ENCODE measurements around the gene ARHGEF39.

Gene ARHGEF39

DNA sequence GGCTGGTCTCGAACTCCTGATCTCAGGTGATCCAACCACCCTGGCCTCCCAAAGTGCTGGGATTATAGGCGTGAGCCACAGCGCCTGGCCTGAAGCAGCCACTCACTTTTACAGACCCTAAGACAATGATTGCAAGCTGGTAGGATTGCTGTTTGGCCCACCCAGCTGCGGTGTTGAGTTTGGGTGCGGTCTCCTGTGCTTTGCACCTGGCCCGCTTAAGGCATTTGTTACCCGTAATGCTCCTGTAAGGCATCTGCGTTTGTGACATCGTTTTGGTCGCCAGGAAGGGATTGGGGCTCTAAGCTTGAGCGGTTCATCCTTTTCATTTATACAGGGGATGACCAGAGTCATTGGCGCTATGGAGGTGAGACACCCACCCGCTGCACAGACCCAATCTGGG is 10.2 kb upstream of the ARHGEF39 start:
- no peak for DNase-seq (ENCODE audit: low read depth, low spot score)
- H3K4me3 ChIP-seq, result no peak overlapping the region

DNA sequence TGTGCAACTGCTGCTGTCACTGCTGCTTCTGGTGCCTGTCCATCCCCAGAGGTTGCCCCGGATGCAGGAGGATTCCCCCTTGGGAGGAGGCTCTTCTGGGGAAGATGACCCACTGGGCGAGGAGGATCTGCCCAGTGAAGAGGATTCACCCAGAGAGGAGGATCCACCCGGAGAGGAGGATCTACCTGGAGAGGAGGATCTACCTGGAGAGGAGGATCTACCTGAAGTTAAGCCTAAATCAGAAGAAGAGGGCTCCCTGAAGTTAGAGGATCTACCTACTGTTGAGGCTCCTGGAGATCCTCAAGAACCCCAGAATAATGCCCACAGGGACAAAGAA is 9.0 kb upstream of the ARHGEF39 start:
- Histone ChIP-seq H3K36me3 (ENCODE audit: insufficient read depth, low read length) (no peaks in the 10 kb centered on the region), H3K4me3 (no peak overlapping the region), H3K9me3 (ENCODE audit: low read depth, low read length) (no peaks in the 10 kb centered on the region), H3K27ac (no peak overlapping the region), H3K9ac (ENCODE audit: insufficient read length) (no peak overlapping the region)
- no peak for DNase-seq (ENCODE audit: low read depth, low spot score)
- no peak for TF ChIP-seq EZH2 (IDR thresholded peaks at IDR 0.05)
- TF ChIP-seq POLR2AphosphoS5 (IDR thresholded peaks at IDR 0.05; ENCODE audit: borderline replicate concordance, low read depth, low read length), result no peak
- TF ChIP-seq FOXP2 (optimal IDR thresholded peaks at IDR 0.05; ENCODE audit: control extremely low read depth, extremely low read length, insufficient read depth), result no peak

More for the DNA sequence above, 10.2 kb upstream of the ARHGEF39 start:
- no peaks in the 10 kb centered on the region for H3K36me3 ChIP-seq (ENCODE audit: insufficient read depth, low read length)
- H3K9ac ChIP-seq (ENCODE audit: insufficient read length), result no peak overlapping the region
- TF ChIP-seq FOXP2 (optimal IDR thresholded peaks at IDR 0.05; ENCODE audit: control extremely low read depth, extremely low read length, insufficient read depth), result no peak
- no peak for TF ChIP-seq POLR2AphosphoS5 (IDR thresholded peaks at IDR 0.05; ENCODE audit: borderline replicate concordance, low read depth, low read length)
- no peak for TF ChIP-seq EZH2 (IDR thresholded peaks at IDR 0.05)
- no peak overlapping the region for H3K27ac ChIP-seq
- H3K9me3 ChIP-seq (ENCODE audit: low read depth, low read length), result no peaks in the 10 kb centered on the region

DNA sequence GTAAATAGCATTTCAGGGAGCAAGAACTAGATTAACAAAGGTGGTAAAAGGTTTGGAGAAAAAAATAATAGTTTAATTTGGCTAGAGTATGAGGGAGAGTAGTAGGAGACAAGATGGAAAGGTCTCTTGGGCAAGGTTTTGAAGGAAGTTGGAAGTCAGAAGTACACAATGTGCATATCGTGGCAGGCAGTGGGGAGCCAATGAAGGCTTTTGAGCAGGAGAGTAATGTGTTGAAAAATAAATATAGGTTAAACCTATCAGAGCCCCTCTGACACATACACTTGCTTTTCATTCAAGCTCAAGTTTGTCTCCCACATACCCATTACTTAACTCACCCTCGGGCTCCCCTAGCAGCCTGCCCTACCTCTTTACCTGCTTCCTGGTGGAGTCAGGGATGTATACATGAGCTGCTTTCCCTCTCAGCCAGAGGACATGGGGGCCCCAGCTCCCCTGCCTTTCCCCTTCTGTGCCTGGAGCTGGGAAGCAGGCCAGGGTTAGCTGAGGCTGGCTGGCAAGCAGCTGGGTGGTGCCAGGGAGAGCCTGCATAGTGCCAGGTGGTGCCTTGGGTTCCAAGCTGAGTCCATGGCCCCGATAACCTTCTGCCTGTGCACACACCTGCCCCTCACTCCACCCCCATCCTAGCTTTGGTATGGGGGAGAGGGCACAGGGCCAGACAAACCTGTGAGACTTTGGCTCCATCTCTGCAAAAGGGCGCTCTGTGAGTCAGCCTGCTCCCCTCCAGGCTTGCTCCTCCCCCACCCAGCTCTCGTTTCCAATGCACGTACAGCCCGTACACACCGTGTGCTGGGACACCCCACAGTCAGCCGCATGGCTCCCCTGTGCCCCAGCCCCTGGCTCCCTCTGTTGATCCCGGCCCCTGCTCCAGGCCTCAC is 8.4 kb upstream of the ARHGEF39 start, which contains the start of gene CA9:
Gene CA9 (plus strand): TSS at position 797 of the 893 bp plus-strand sequence. CDS start 32 bp downstream, at position 829.
- no peak within 1 kb of the TSS for H3K27ac ChIP-seq
- H3K9ac ChIP-seq (ENCODE audit: insufficient read length), result no peak within 1 kb of the TSS

DNA sequence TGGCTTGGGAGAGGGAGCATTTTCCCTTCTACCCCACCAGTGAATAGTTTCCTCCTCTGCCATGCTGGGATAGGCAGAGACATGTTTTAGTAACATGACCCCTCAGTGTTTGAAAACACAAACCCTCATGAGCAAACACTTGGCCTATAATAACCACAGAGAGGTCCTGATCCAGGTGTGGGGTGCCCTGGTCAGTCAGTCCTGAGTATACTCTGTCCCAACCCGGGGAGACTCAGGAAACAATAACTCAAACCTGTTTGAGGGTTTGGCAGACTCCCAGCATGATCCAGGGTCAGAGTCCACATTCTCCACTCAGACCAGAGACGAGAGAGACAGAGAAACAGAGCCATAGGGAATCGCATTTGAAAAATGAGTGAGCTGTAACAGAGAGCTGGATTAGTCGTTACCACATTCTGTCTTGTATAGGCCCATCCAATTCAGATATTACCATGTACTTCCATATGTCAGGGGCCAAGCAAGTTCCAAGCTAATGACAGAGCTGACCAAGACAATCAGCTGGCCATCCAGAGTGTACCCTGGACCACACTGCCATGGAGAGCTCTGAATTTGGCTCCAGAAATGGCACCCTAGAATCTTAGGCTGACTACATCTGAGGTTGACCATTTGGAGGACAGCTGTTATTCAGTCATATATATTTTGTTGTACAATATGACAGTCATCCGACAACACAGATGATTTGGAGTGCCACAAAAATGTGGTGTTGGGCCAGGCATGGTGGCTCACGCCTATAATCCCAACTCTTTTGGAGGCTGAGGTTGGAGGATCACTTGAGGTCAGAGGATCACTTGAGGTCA is 4.5 kb upstream of the ARHGEF39 start:
- no peak for DNase-seq (ENCODE audit: low read depth, low spot score)
- H3K27ac ChIP-seq, result no peak overlapping the region
- H3K4me3 ChIP-seq, result no peak overlapping the region
- H3K9me3 ChIP-seq (ENCODE audit: low read depth, low read length), result no peaks in the 10 kb centered on the region
- H3K9ac ChIP-seq (ENCODE audit: insufficient read length), result no peak overlapping the region
- no peaks in the 10 kb centered on the region for H3K36me3 ChIP-seq (ENCODE audit: insufficient read depth, low read length)
- no peak for TF ChIP-seq FOXP2 (optimal IDR thresholded peaks at IDR 0.05; ENCODE audit: control extremely low read depth, extremely low read length, insufficient read depth)
- TF ChIP-seq POLR2AphosphoS5 (IDR thresholded peaks at IDR 0.05; ENCODE audit: borderline replicate concordance, low read depth, low read length), result no peak
- no peak for TF ChIP-seq EZH2 (IDR thresholded peaks at IDR 0.05)

More for the DNA sequence above, 8.4 kb upstream of the ARHGEF39 start, which contains the start of gene CA9:
- TF ChIP-seq EZH2 (IDR thresholded peaks at IDR 0.05) (no peak), POLR2AphosphoS5 (IDR thresholded peaks at IDR 0.05; ENCODE audit: borderline replicate concordance, low read depth, low read length) (no peak), FOXP2 (optimal IDR thresholded peaks at IDR 0.05; ENCODE audit: control extremely low read depth, extremely low read length, insufficient read depth) (no peak)
- Histone ChIP-seq H3K4me3 (no peak within 1 kb of the TSS), H3K9me3 (ENCODE audit: low read depth, low read length) (no peaks in the 10 kb centered on the region), H3K36me3 (ENCODE audit: insufficient read depth, low read length) (no peaks in the 10 kb centered on the region)
- DNase-seq (ENCODE audit: low read depth, low spot score), result no peak

DNA sequence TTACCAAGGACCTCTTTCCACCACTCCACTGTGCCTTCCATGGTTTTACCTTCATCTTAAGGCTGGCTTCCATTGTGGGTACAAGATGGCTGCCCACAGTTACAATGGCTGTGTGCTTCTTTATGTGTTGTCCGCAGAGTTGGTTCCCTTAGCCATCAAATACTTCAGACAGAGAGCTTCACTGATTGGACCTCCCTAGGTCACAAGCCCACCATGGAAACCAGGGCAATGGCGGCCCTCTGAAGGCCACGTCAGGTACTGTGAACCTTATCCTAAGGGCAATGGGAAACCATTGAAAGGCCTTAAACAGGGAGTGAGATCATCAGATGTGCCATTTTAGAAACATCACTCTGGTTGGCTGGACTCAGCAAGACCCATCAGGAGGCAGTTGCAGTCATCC is 2.9 kb upstream of the ARHGEF39 start:
- no peak for DNase-seq (ENCODE audit: low read depth, low spot score)
- TF ChIP-seq POLR2AphosphoS5 (IDR thresholded peaks at IDR 0.05; ENCODE audit: borderline replicate concordance, low read depth, low read length), result no peak
- TF ChIP-seq EZH2 (IDR thresholded peaks at IDR 0.05), result no peak
- TF ChIP-seq FOXP2 (optimal IDR thresholded peaks at IDR 0.05; ENCODE audit: control extremely low read depth, extremely low read length, insufficient read depth), result no peak
- H3K27ac ChIP-seq, result no peak overlapping the region

DNA sequence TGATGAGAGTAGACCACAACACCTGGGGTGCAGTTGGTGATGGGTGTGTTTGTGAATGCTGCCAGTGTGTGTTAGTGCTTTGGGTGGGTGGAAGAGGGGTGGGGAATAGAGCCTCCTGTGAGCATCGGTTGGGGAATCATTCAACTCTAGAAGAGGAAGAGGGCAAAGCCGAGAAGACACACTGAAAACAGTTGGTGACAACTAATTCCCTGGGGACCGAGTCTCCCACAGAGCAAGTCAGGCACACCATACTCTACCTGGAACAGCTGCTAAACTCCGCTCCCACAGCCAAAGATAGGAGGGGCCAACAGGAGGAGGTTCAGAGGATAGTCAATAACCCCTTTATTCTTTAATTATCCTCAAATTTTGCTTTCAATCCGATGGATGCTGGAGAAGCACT is 1.6 kb upstream of the ARHGEF39 start:
- Histone ChIP-seq H3K9ac (ENCODE audit: insufficient read length) (no peak overlapping the region), H3K9me3 (ENCODE audit: low read depth, low read length) (no peaks in the 10 kb centered on the region), H3K36me3 (ENCODE audit: insufficient read depth, low read length) (peaks cover 17% of the 10 kb centered on the region), H3K27ac (no peak overlapping the region), H3K4me3 (no peak overlapping the region)
- no peak for DNase-seq (ENCODE audit: low read depth, low spot score)
- TF ChIP-seq EZH2 (IDR thresholded peaks at IDR 0.05) (no peak), FOXP2 (optimal IDR thresholded peaks at IDR 0.05; ENCODE audit: control extremely low read depth, extremely low read length, insufficient read depth) (no peak), POLR2AphosphoS5 (IDR thresholded peaks at IDR 0.05; ENCODE audit: borderline replicate concordance, low read depth, low read length) (no peak)

More for the DNA sequence above, 2.9 kb upstream of the ARHGEF39 start:
- Histone ChIP-seq H3K9ac (ENCODE audit: insufficient read length) (no peak overlapping the region), H3K4me3 (no peak overlapping the region), H3K9me3 (ENCODE audit: low read depth, low read length) (no peaks in the 10 kb centered on the region), H3K36me3 (ENCODE audit: insufficient read depth, low read length) (peaks cover 3% of the 10 kb centered on the region; the same call in 1 of the 2 replicates)

DNA sequence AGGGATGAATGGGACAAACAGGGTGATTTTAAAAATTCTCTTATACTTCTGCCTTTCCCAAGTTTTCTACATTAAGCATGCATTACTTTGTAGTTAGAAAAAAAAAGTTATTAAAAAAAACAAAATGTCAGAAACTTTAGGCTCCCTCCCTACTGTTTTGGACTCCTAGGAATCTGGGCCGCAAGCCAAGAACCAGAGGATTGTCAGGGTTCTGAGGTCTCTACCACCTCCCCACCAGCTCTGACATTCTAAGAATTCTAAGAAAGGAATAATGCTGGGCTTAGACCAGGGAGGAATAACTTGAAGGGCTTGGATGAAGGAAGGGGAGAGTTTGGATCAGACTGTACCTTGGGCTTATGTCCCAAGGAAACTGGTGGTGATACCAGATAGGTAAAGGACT is 1.1 kb upstream of the ARHGEF39 start:
- H3K9ac ChIP-seq (ENCODE audit: insufficient read length), result peak overlapping the region; percentile 87
- no peak overlapping the region for H3K27ac ChIP-seq
- H3K4me3 ChIP-seq, result peak overlapping the region; percentile 95; the same call in 1 of the 2 replicates
- DNase-seq (ENCODE audit: low read depth, low spot score), result no peak
- TF ChIP-seq FOXP2 (optimal IDR thresholded peaks at IDR 0.05; ENCODE audit: control extremely low read depth, extremely low read length, insufficient read depth), result no peak
- TF ChIP-seq POLR2AphosphoS5 (IDR thresholded peaks at IDR 0.05; ENCODE audit: borderline replicate concordance, low read depth, low read length), result no peak
- TF ChIP-seq EZH2 (IDR thresholded peaks at IDR 0.05), result no peak
- H3K9me3 ChIP-seq (ENCODE audit: low read depth, low read length), result no peaks in the 10 kb centered on the region
- H3K36me3 ChIP-seq (ENCODE audit: insufficient read depth, low read length), result peaks cover 19% of the 10 kb centered on the region

DNA sequence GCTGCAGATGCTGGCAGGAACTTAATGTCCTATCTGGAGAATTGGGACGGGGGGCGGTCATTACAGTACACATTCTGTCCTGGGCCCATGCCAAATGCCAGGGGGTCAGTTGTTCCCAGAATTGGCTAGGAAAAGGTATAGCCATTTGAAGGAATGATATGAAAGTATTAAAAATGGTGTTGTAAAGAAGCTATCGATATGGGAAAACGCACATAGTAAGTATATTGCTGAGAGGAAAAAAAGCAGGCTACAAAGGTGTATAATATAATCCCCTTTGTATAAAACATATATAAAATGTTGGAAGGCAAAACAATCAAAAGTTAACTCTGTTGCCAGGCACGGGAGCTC is 450 bp upstream of the ARHGEF39 start:
- DNase-seq (ENCODE audit: low read depth, low spot score), result no peak
- Histone ChIP-seq H3K27ac (no peak overlapping the region), H3K4me3 (peak overlapping the region; percentile 95), H3K9me3 (ENCODE audit: low read depth, low read length) (no peaks in the 10 kb centered on the region), H3K36me3 (ENCODE audit: insufficient read depth, low read length) (peaks cover 25% of the 10 kb centered on the region), H3K9ac (ENCODE audit: insufficient read length) (peak overlapping the region; percentile 87)
- TF ChIP-seq FOXP2 (optimal IDR thresholded peaks at IDR 0.05; ENCODE audit: control extremely low read depth, extremely low read length, insufficient read depth) (no peak), EZH2 (IDR thresholded peaks at IDR 0.05) (no peak), POLR2AphosphoS5 (IDR thresholded peaks at IDR 0.05; ENCODE audit: borderline replicate concordance, low read depth, low read length) (no peak)

Measured in SK-N-MC (cell line).